DND-41 (cell line): Measurements from ENCODE around the gene TNIP2.

ENCODE experiments used
- EZH2 ChIP-seq: IDR thresholded peaks from 3 replicates; pipeline ENCODE4 v1.6.1; 2012; ENCODE audit warnings: borderline replicate concordance, low read depth, mild to moderate bottlenecking, moderate library complexity, low read length, inconsistent platforms; ENCODE audit not compliant: severe bottlenecking
- TF ChIP-seq, protein P1 (sequence below): IDR thresholded peaks from 2 replicates; pipeline ENCODE4 v1.5.1; 2012; ENCODE audit warnings: borderline replicate concordance, low read length, moderate library complexity, mild to moderate bottlenecking; ENCODE audit not compliant: poor library complexity, severe bottlenecking; ENCODE audit errors: extremely low read depth

DNA sequence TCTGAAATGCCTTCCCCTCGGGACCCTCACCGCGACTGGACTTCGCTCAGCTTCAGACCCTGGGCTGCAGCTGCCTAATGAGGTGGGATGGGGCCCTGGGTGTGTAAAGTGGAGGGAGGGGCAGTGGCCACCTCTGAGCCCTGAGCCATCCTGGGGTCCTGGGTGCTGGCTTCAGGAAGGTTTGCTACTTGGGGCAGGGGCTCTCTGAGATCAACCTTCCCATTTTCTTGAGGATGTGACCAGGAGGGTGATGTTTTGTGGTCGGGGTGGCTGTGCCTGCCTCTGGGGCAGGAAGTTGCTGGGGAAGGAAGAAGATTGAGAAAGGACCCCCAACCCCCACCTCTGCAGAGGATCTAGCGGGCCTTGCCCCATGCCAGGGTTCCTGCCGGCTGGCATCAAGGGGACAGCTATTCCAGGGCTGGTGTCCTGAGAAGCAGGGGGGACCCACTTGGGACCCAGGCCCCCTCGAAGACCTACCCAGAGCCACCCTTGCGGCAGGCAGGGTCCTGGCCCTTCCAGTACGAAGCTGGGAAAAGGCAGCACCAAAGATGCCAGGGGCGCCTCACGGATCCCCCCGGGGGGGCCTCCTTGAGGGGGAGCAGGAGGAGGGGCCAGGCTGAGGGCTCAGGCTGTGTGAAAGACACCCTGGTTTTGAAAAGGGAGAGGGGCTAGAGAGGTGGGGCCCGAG is 43.2 kb upstream of the TNIP2 start:
- TF ChIP-seq, protein P1, sequence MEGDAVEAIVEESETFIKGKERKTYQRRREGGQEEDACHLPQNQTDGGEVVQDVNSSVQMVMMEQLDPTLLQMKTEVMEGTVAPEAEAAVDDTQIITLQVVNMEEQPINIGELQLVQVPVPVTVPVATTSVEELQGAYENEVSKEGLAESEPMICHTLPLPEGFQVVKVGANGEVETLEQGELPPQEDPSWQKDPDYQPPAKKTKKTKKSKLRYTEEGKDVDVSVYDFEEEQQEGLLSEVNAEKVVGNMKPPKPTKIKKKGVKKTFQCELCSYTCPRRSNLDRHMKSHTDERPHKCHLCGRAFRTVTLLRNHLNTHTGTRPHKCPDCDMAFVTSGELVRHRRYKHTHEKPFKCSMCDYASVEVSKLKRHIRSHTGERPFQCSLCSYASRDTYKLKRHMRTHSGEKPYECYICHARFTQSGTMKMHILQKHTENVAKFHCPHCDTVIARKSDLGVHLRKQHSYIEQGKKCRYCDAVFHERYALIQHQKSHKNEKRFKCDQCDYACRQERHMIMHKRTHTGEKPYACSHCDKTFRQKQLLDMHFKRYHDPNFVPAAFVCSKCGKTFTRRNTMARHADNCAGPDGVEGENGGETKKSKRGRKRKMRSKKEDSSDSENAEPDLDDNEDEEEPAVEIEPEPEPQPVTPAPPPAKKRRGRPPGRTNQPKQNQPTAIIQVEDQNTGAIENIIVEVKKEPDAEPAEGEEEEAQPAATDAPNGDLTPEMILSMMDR, result no peak
- no peak for TF ChIP-seq EZH2
